NB4 (cell line): Measurements from ENCODE around the gene KMT2C.

Experiments
- DNase-seq: peaks from one replicate; pipeline ENCODE4 v3.0.0; 2010; ENCODE audit warnings: low read depth
- H3K4me3 ChIP-seq: one replicate; pipeline ENCODE4 v1.5.1; 2011; ENCODE audit warnings: mild to moderate bottlenecking, low read depth, low read length, moderate library complexity
- MYC ChIP-seq: IDR thresholded peaks from 2 replicates; pipeline ENCODE4 v1.6.1; 2011; ENCODE audit warnings: low read depth, low read length
- POLR2A ChIP-seq: IDR thresholded peaks from 2 replicates; pipeline ENCODE4 v1.6.1; 2011; ENCODE audit warnings: mild to moderate bottlenecking; ENCODE audit not compliant: insufficient read length; ENCODE audit errors: extremely low read depth
- TF ChIP-seq, protein P1 (sequence below): IDR thresholded peaks from 2 replicates; pipeline ENCODE4 v1.6.1; 2011; ENCODE audit warnings: low read depth, low read length
- TF ChIP-seq, protein P2 (sequence below): IDR thresholded peaks from one replicate; pipeline ENCODE4 v1.5.1; 2012; ENCODE audit warnings: low read depth, low read length

The KMT2C gene

DNA sequence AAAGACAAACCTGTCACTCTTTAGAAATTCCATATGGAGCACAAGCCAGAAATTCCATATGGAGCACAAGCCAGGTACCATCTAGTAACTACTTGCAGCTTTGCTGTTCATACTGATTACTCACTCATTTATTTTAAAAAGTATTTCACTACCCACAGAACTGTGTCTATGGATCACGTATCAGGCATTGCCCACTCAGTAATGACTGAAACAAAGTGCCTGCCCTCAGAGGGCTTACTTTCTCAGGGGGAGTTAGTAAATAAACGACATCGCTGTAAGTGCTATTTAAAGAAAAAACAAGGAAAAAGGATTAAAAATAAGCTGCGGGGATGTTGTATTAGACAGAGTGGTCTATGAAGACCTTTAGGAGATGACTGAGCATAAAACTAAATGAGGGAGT is 239.4 kb downstream of the KMT2C start:
- no peak for DNase-seq
- H3K4me3 ChIP-seq = no peak overlapping the region
- TF ChIP-seq, protein P1, sequence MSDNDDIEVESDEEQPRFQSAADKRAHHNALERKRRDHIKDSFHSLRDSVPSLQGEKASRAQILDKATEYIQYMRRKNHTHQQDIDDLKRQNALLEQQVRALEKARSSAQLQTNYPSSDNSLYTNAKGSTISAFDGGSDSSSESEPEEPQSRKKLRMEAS = no peak
- TF ChIP-seq POLR2A = no peak
- TF ChIP-seq MYC = no peak
- TF ChIP-seq, protein P2, sequence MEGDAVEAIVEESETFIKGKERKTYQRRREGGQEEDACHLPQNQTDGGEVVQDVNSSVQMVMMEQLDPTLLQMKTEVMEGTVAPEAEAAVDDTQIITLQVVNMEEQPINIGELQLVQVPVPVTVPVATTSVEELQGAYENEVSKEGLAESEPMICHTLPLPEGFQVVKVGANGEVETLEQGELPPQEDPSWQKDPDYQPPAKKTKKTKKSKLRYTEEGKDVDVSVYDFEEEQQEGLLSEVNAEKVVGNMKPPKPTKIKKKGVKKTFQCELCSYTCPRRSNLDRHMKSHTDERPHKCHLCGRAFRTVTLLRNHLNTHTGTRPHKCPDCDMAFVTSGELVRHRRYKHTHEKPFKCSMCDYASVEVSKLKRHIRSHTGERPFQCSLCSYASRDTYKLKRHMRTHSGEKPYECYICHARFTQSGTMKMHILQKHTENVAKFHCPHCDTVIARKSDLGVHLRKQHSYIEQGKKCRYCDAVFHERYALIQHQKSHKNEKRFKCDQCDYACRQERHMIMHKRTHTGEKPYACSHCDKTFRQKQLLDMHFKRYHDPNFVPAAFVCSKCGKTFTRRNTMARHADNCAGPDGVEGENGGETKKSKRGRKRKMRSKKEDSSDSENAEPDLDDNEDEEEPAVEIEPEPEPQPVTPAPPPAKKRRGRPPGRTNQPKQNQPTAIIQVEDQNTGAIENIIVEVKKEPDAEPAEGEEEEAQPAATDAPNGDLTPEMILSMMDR = no peak

DNA sequence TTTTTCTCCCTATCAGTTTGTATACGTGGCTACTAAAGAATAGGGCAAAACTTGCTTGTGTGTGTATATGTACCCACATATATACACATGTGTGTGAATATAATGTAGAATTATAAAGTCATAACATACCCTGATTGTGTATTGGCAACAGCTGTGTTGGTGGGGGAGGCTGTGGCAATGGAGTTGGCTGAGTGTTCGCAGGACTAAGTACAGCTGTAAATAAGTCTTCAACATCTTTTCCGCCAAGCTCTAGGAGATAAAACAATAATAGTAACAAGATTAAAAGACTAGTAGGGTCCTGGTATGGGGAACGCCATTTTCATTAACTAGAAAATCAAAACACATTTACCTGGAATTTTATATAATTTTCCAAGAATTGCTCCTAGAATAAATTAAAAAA is 241.9 kb downstream of the KMT2C start:
- no peak for DNase-seq
- no peak overlapping the region for H3K4me3 ChIP-seq
- TF ChIP-seq, protein P2 = no peak
- TF ChIP-seq MYC (no peak), POLR2A (no peak)
- TF ChIP-seq, protein P1 = no peak

DNA sequence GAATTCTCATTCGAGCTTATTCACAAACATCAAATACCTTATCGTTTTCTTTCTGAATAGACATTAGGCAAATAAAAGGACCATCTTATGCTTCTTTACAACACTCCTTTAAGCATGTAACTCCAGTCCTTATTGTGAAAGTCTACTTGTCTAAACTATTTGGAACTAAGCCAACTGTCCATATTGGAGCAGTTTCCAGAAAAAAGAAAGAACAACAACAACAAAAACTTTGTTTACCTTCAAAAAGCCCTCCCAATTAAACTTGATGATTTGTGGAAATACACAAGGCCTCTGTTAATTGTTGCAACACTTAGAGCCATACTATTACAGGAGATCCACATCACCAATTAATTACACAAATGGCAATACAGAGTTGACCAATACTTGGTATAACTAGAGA is 246.7 kb downstream of the KMT2C start:
- H3K4me3 ChIP-seq = no peak overlapping the region
- no peak for DNase-seq
- TF ChIP-seq MYC (no peak), POLR2A (no peak)
- TF ChIP-seq, protein P1 = no peak
- TF ChIP-seq, protein P2 = no peak

DNA sequence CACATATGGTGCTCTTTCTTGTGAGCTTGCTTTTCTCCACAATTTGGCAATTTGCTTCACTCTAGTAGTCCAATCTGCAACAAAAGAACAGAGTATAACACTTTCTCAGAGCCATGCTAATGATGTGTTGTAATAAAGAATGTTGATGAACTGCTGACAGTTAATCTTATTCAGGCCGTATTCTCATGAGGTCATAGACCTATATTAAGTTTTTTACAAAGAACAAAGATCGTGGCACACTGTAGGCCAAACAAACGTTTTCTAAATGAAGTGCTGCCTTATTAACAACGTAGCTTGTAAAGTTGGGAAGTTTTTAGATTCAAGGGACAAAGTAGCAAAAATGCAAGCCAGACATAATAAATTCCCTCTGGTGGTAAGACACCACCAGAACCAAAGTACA is 250.2 kb downstream of the KMT2C start:
- TF ChIP-seq, protein P2 = no peak
- TF ChIP-seq MYC (no peak), POLR2A (no peak)
- TF ChIP-seq, protein P1 = no peak
- no peak for DNase-seq
- no peak overlapping the region for H3K4me3 ChIP-seq

DNA sequence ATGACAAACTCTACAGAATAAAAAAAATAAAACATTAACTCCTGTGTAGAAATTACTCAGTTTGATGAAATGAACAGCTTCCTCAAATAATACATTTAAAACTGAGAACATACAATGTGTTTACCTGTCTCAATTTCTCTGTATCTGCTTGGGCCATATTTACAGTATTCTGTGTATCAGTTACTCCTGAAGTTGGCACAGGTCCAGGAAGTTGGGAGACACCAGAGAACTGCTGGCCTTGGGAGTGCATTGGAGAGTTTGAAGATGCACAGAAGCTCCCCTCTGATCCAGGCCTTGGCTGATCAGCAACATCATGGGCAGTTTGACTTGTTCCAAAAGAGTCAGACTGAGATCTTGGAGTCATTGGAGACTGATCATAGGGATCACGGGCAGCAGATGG is 255.2 kb downstream of the KMT2C start:
- H3K4me3 ChIP-seq = no peak overlapping the region
- DNase-seq = no peak
- TF ChIP-seq MYC (no peak), POLR2A (no peak)
- TF ChIP-seq, protein P1 = no peak
- TF ChIP-seq, protein P2 = no peak

DNA sequence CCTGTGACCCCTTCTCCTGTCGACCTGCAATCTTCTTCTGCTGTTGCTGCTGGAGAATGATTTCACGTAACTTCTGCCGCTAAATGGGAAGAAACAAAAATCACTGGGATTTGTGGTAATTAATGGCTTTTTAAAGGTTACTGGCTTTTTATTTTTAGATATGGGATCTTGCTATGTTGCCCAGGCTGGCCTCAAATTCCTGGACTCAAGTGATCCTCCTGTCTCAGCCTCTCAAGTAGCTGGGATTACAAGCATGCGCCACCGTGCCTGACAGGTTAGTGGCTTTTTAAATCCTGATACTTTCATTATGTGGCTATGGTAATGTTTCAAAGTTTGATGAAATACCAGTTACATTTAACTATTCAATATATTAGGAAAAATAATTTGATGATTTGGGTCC is 255.8 kb downstream of the KMT2C start:
- TF ChIP-seq, protein P1 = no peak
- TF ChIP-seq POLR2A = no peak
- no peak for TF ChIP-seq MYC
- TF ChIP-seq, protein P2 = no peak

More for the DNA sequence above, 255.8 kb downstream of the KMT2C start:
- no peak overlapping the region for H3K4me3 ChIP-seq
- DNase-seq = no peak
